ENCODE measurements around the gene PIK3R2. TPM values are rescaled to one million over a fixed set of nuclear protein-coding genes. Genes with fewer than 3 reads are reported as not detected.

Gene PIK3R2
- total RNA-seq, 4 donors from 2014 or later = 12.2 to 38.1 (median 15.7) TPM

- Histone ChIP-seq H3K4me1 (peaks cover 0 to 28% (median 14%) of the 10 kb centered on the region in 4 donors), H3K4me3 (peak within 1 kb of the TSS; percentile 82 to 99 (median 86)), H3K36me3 (peaks cover 0 to 23% (median 0%) of the 10 kb centered on the region in 3 donors), H3K27me3 (no peaks in the 10 kb centered on the region), H3K27ac (peak within 1 kb of the TSS; percentile 90 to 97 (median 95)), H3K9me3 (no peaks in the 10 kb centered on the region)
- peak; percentile 98 to 99 for DNase-seq (ENCODE audit: low spot score in 2 of 2)
- TF ChIP-seq POLR2A (IDR thresholded peaks at IDR 0.05) (peak; percentile 77 to 85), EP300 (IDR thresholded peaks at IDR 0.05) (peak; percentile 74 to 97), CTCF (IDR thresholded peaks at IDR 0.05) (peak in 2 of 5 experiments; percentile 76 to 79)
- WGBS, 2 donors = 0% methylated on average over 62 to 63 of the region's 74 CpGs
These were observed 39.9 kb downstream of the PIK3R2 start, which contains the start of gene MPV17L2 for GRCh38 chr19:18192673-18193387. TSS of gene MPV17L2 (plus strand) at chr19:18193218. CDS start at chr19:18193282, 64 bp downstream.

GRCh38 chr19:18193388-18194180, 40.6 kb downstream of the PIK3R2 start:
- no peak for DNase-seq (ENCODE audit: low spot score in 2 of 2)
- 6 to 7% methylated on average over 31 to 39 of the region's 46 CpGs for WGBS, 2 donors
- H3K27me3 ChIP-seq = no peaks in the 10 kb centered on the region
- peak overlapping the region; percentile 82 to 99 (median 86) for H3K4me3 ChIP-seq
- peaks cover 0 to 30% (median 0%) of the 10 kb centered on the region in 3 donors for H3K36me3 ChIP-seq
- no peak for TF ChIP-seq POLR2A (IDR thresholded peaks at IDR 0.05)
- no peak for TF ChIP-seq CTCF (IDR thresholded peaks at IDR 0.05)
- H3K9me3 ChIP-seq = no peaks in the 10 kb centered on the region
- peaks cover 0 to 28% (median 14%) of the 10 kb centered on the region in 4 donors for H3K4me1 ChIP-seq
- peak overlapping the region in 3 of 4 donors; percentile 81 to 95 (median 84) for H3K27ac ChIP-seq

GRCh38 chr19:18194181-18194530, 41.2 kb downstream of the PIK3R2 start:
- TF ChIP-seq CTCF (IDR thresholded peaks at IDR 0.05) (no peak), POLR2A (IDR thresholded peaks at IDR 0.05) (no peak), EP300 (IDR thresholded peaks at IDR 0.05) (no peak)
- H3K36me3 ChIP-seq = peaks cover 0 to 36% (median 0%) of the 10 kb centered on the region in 3 donors
- H3K4me1 ChIP-seq = peaks cover 0 to 28% (median 14%) of the 10 kb centered on the region in 4 donors
- H3K4me3 ChIP-seq = peak overlapping the region in 3 of 4 donors; percentile 84 to 99 (median 89)
- WGBS, 2 donors = 55 to 64% methylated on average over 12 of the region's 12 CpGs
- H3K27ac ChIP-seq = peak overlapping the region in 2 of 4 donors; percentile 60 to 95
- H3K27me3 ChIP-seq = no peaks in the 10 kb centered on the region
- DNase-seq (ENCODE audit: low spot score in 2 of 2) = no peak
- no peaks in the 10 kb centered on the region for H3K9me3 ChIP-seq

GRCh38 chr19:18194554-18195238, 41.7 kb downstream of the PIK3R2 start:
- Histone ChIP-seq H3K9me3 (no peaks in the 10 kb centered on the region), H3K27ac (peak overlapping the region in 2 of 4 donors; percentile 60 to 95), H3K4me1 (peaks cover 0 to 28% (median 14%) of the 10 kb centered on the region in 4 donors), H3K4me3 (peak overlapping the region in 2 of 4 donors; percentile 4 to 30), H3K27me3 (no peaks in the 10 kb centered on the region), H3K36me3 (peaks cover 0 to 41% (median 0%) of the 10 kb centered on the region in 3 donors)
- 38 to 49% methylated on average over 17 to 27 of the region's 27 CpGs for WGBS, 2 donors
- TF ChIP-seq CTCF (IDR thresholded peaks at IDR 0.05) = no peak
- no peak for TF ChIP-seq EP300 (IDR thresholded peaks at IDR 0.05)
- no peak for TF ChIP-seq POLR2A (IDR thresholded peaks at IDR 0.05)
- DNase-seq (ENCODE audit: low spot score in 2 of 2) = no peak
